Smooth muscle cell (in vitro differentiated cells): ENCODE results near the gene CARS2. TPM values are rescaled to one million over a fixed set of nuclear protein-coding genes. Genes with fewer than 3 reads are reported as not detected.
"Not testable (repeated sequence)": the region's sequence is repeated elsewhere in the genome, so short reads cannot be mapped to it uniquely, and the experiment has no call there.

Experiments used
- DNase-seq: peaks from one replicate; lab custom pipeline; 2025; ENCODE audit not compliant: unreplicated experiment; lab: John Stamatoyannopoulos, UW
- H2AFZ ChIP-seq: fragments of 200-600 bp; sonication (generic); 2 replicates; pipeline ENCODE4 v1.6.0; 2016; ENCODE audit warnings: antibody characterized with exemption, low read depth, mild to moderate bottlenecking
- H3F3A ChIP-seq: fragments of 200-600 bp; sonication (generic); 2 replicates; pipeline ENCODE4 v1.6.0; 2017; ENCODE audit warnings: antibody characterized with exemption, low read depth
- H3K27ac ChIP-seq: fragments of 200-600 bp; sonication (generic); 2 replicates; pipeline ENCODE4 v1.5.1; 2016; ENCODE audit warnings: low read depth, mild to moderate bottlenecking
- H3K27me3 ChIP-seq: fragments of 200-600 bp; sonication (generic); 2 replicates; pipeline ENCODE4 v1.6.1; 2016; ENCODE audit warnings: low read depth, mild to moderate bottlenecking
- H3K36me3 ChIP-seq: fragments of 200-600 bp; sonication (generic); 2 replicates; pipeline ENCODE4 v1.5.1; 2016; ENCODE audit warnings: low read depth
- H3K4me1 ChIP-seq: fragments of 200-600 bp; sonication (generic); 2 replicates; pipeline ENCODE4 v1.5.1; 2016; ENCODE audit warnings: low read depth
- H3K4me2 ChIP-seq: fragments of 200-600 bp; sonication (generic); 2 replicates; pipeline ENCODE4 v1.6.0; 2016; ENCODE audit warnings: mild to moderate bottlenecking
- H3K4me3 ChIP-seq: fragments of 200-600 bp; sonication (generic); 2 replicates; pipeline ENCODE4 v1.5.1; 2016; ENCODE audit warnings: mild to moderate bottlenecking
- H3K79me2 ChIP-seq: fragments of 200-600 bp; sonication (generic); 2 replicates; pipeline ENCODE4 v1.6.0; 2016; ENCODE audit warnings: low read depth, mild to moderate bottlenecking
- H3K9ac ChIP-seq: fragments of 200-600 bp; sonication (generic); 2 replicates; pipeline ENCODE4 v1.6.0; 2016; ENCODE audit warnings: low read depth
- H3K9me3 ChIP-seq: fragments of 200-600 bp; sonication (generic); replicated peaks from 2 replicates; pipeline ENCODE4 v1.5.1; 2016; ENCODE audit warnings: low read depth
- H4K20me1 ChIP-seq: fragments of 200-600 bp; sonication (generic); 2 replicates; pipeline ENCODE4 v1.6.0; 2016; ENCODE audit warnings: low read depth
- CTCF ChIP-seq: fragments of 200-600 bp; sonication (generic); IDR thresholded peaks from 2 replicates; pipeline ENCODE4 v1.5.1; 2017; ENCODE audit warnings: borderline replicate concordance, mild to moderate bottlenecking, antibody characterized with exemption; ENCODE audit not compliant: insufficient read depth, poor library complexity, severe bottlenecking
- WGBS: methylation state at CpG from one replicate; pipeline ENCODE4 v1.1.7; 2016; ENCODE audit warnings: low lambda C conversion rate; 5-methylcytosine and 5-hydroxymethylcytosine counted together
- polyA plus RNA-seq: library from polyadenylated mRNA; unstranded; fragments of >200 nt; fragmentation: Nextera tagmentation; extraction: Ambion mirVana; gene quantifications from 2 replicates; pipeline ENCODE4 v1.2.1, GENCODE V29; 2016
- total RNA-seq: library from RNA; depleted of rRNA; stranded (reverse); fragments of >200 nt; gene quantifications from 2 replicates; pipeline ENCODE4 v1.2.3, GENCODE V29; 2014

The CARS2 gene
- total and polyA plus RNA-seq, 2 experiments from 2014 or later: 37.5 to 71.7 TPM

GRCh38 chr13:110615005-110615321, 91.0 kb downstream of the CARS2 start:
- H3K4me1 ChIP-seq: peaks cover 11% of the 10 kb centered on the region
- H3K27me3 ChIP-seq: no peaks in the 10 kb centered on the region
- no peak for TF ChIP-seq CTCF
- H3K27ac ChIP-seq: peak overlapping the region; percentile 69
- no peaks in the 10 kb centered on the region for H3K36me3 ChIP-seq
- H3K9me3 ChIP-seq: no peaks in the 10 kb centered on the region
- no peaks in the 10 kb centered on the region for H3F3A ChIP-seq
- no peak for DNase-seq
- peak overlapping the region; percentile 99 for H3K4me2 ChIP-seq
- 92% methylated on average over 11 of the region's 11 CpGs for WGBS
- peak overlapping the region; percentile 63 for H2AFZ ChIP-seq
- peaks cover 37% of the 10 kb centered on the region for H4K20me1 ChIP-seq
- H3K79me2 ChIP-seq: peaks cover 43% of the 10 kb centered on the region
- H3K9ac ChIP-seq: peak overlapping the region; percentile 81
- peak overlapping the region; percentile 88 for H3K4me3 ChIP-seq

- H3K9ac ChIP-seq: no peak overlapping the region
- no peaks in the 10 kb centered on the region for H3K36me3 ChIP-seq
- H3K4me3 ChIP-seq: no peak overlapping the region
- no peak for TF ChIP-seq CTCF
- no peak overlapping the region for H2AFZ ChIP-seq
- H3K27ac ChIP-seq: peak overlapping the region; percentile 71
- H3K4me2 ChIP-seq: no peak overlapping the region
- no peaks in the 10 kb centered on the region for H3K27me3 ChIP-seq
- H3K9me3 ChIP-seq: no peaks in the 10 kb centered on the region
- H3K79me2 ChIP-seq: peaks cover 4% of the 10 kb centered on the region
- WGBS: 81% methylated on average over 12 of the region's 12 CpGs
- no peaks in the 10 kb centered on the region for H4K20me1 ChIP-seq
- H3K4me1 ChIP-seq: no peaks in the 10 kb centered on the region
- no peaks in the 10 kb centered on the region for H3F3A ChIP-seq
- no peak for DNase-seq
These were observed 94.8 kb downstream of the CARS2 start for GRCh38 chr13:110610955-110611595.

- Histone ChIP-seq H2AFZ (no peak overlapping the region), H3K36me3 (no peaks in the 10 kb centered on the region), H3K27ac (no peak overlapping the region), H3K4me3 (no peak overlapping the region), H3K4me2 (no peak overlapping the region), H4K20me1 (no peaks in the 10 kb centered on the region), H3K27me3 (no peaks in the 10 kb centered on the region), H3K9ac (no peak overlapping the region), H3F3A (no peaks in the 10 kb centered on the region), H3K9me3 (no peaks in the 10 kb centered on the region), H3K4me1 (no peaks in the 10 kb centered on the region), H3K79me2 (no peaks in the 10 kb centered on the region)
- TF ChIP-seq CTCF: no peak
- 86% methylated on average over 3 of the region's 3 CpGs for WGBS
- DNase-seq: no peak
These were observed 98.2 kb downstream of the CARS2 start for GRCh38 chr13:110607675-110608224.

- 98% methylated on average over 9 of the region's 33 CpGs for WGBS
- H3K36me3 ChIP-seq, H3K4me2 ChIP-seq, H4K20me1 ChIP-seq, H3K27ac ChIP-seq, H3K9ac ChIP-seq, DNase-seq, H3K4me1 ChIP-seq, H3F3A ChIP-seq, H3K9me3 ChIP-seq, H3K27me3 ChIP-seq, H3K79me2 ChIP-seq, H3K4me3 ChIP-seq, H2AFZ ChIP-seq: not testable (repeated sequence)
These were observed 99.6 kb downstream of the CARS2 start for GRCh38 chr13:110606281-110606680.
